ACHN (cell line): Measurements from ENCODE around the gene MAG.

ENCODE experiments used
- DNase-seq: peaks from one replicate; pipeline ENCODE4 v3.0.0-alpha.2; 2015
- in situ Hi-C: cut with HindIII; loops from 2 replicates; pipeline ENCODE4 v1.10.0; 2017; ENCODE audit warnings: low sequenced_read_pairs, low pct_ligation_motif_present, low pct_unique_long_range_greater_than_20kb

Gene MAG, protein sequence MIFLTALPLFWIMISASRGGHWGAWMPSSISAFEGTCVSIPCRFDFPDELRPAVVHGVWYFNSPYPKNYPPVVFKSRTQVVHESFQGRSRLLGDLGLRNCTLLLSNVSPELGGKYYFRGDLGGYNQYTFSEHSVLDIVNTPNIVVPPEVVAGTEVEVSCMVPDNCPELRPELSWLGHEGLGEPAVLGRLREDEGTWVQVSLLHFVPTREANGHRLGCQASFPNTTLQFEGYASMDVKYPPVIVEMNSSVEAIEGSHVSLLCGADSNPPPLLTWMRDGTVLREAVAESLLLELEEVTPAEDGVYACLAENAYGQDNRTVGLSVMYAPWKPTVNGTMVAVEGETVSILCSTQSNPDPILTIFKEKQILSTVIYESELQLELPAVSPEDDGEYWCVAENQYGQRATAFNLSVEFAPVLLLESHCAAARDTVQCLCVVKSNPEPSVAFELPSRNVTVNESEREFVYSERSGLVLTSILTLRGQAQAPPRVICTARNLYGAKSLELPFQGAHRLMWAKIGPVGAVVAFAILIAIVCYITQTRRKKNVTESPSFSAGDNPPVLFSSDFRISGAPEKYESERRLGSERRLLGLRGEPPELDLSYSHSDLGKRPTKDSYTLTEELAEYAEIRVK

DNA sequence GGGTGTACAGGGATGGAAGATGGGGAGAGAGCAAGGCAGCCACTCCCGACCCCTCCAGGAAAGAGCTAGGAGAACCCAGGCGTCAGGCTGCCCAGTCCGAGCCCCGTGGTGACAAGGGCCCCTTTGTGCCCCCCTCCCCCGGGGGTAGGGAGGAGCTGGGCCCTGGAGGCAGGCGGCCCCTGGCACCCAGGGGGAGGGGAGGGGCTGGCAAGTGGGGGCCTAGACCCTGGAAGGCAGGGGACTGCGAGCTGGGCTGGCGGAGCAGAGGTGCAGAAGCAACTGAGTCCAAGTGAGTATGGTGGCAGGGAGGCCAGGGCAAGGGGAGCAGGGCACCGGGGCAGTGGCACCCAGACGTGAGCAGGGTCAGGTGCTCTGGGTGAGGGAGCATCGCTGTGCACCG is at the start of gene MAG:
Gene MAG (plus strand): TSS at position 246 of the 400 bp plus-strand sequence. CDS start 3,248 bp downstream, outside the sequence.
- DNase-seq: no peak
- in situ Hi-C loops: no loop called here

DNA sequence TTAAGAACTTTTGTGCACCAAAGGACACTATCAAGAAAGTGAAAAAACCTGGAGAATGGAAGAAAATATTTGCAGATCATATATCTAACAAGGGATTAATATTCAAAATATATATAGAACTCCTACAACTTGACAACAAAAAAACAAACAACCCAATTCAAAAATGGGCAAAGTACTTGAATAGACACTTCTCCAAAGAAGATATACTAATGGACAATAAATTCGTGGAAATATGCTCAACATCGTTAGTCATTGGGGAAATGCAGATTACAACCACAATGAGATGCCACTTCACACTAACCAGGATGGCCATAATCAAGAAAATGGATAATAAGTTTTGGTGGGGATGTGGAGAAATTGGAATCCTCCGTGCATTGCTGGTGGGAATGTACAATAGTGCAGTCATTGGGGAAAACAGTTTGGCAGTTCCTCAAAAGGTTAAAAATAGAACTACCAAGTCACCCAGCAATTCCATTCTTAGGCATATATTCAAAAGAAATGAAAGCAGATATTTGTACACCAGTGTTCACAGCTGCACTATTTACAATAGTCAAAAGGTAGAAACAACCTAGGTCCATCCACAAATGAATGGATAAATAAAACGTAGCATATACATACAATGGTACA is 45.4 kb upstream of the MAG start:
- in situ Hi-C loops: no loop called here
- no peak for DNase-seq

DNA sequence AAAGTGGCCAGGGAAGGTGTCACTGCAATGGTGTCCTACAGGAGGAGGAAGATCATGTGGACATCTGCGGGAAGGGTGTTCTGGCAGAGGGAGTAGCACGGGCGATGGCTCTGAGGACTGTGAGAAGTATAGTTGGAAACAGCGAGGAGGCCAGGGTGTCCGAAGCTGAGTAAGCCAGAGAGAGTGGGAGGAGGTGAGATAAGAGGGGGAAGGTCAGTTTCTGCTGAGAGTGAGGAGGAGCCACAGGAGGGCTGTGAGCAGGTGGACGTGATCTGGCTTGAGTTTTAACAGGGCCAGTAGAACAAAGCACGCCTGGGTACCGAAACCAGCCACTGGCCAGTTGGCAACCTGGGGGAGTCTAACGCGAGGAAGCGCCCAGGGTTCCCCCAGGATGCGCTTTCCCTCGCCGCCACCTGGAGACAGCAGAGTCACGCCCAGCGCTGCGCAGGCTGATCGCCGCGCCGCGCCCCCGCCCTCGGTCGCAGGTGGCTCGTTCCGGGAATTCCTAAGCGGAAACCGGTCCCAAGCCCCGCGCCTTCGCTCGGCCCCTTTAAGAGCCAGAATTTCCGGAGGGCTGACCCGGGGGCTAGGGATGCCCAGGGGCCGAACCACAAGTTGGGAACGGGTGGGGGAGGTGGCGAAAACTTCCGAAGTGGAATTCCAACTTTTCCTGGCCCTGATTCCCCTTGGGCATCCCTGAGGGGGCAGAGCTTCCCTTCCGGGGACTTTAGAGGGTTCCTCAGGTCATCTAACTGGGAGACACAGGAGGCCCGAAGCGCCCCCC is 44.2 kb upstream of the MAG start:
- in situ Hi-C loops: no loop called here
- DNase-seq: peak; percentile 56

DNA sequence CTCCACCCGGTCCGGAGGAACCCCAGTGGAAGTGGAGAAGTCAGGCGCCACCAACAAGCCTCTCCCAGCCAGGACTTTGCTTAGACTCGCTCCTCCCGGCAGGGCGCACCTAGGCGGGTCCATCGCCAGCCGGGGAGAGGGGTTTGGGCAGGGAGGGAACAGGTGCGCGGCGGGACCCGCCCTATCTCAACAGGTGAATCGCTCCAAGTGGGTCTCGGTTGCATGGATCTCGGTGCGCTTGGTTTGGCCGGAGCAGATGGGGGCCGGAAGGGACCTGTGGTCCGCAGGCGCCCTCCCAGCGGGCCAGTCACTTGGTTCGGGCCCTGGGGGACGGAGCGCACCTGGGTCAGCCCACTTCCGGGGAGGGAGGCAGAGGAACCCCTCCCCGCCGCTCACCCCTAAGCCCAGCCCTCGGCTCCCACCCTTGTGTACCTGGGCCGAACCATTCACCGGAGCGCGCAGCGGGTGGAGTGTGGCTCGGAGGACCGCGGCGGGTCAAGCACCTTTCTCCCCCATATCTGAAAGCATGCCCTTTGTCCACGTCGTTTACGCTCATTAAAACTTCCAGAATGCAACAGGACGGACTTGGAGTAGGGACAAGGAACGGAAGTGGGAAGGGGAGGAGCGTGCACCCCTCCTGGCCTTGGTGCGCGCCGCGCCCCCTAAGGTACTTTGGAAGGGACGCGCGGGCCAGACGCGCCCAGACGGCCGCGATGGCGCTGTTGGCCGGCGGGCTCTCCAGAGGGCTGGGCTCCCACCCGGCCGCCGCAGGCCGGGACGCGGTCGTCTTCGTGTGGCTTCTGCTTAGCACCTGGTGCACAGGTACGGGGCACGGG is 43.4 kb upstream of the MAG start, which contains the start of gene LSR:
Gene LSR (plus strand): TSS at position 693 of the 836 bp plus-strand sequence. CDS start 21 bp downstream, at position 714.
- peak; percentile 44 for DNase-seq
- in situ Hi-C loops: no loop called here

DNA sequence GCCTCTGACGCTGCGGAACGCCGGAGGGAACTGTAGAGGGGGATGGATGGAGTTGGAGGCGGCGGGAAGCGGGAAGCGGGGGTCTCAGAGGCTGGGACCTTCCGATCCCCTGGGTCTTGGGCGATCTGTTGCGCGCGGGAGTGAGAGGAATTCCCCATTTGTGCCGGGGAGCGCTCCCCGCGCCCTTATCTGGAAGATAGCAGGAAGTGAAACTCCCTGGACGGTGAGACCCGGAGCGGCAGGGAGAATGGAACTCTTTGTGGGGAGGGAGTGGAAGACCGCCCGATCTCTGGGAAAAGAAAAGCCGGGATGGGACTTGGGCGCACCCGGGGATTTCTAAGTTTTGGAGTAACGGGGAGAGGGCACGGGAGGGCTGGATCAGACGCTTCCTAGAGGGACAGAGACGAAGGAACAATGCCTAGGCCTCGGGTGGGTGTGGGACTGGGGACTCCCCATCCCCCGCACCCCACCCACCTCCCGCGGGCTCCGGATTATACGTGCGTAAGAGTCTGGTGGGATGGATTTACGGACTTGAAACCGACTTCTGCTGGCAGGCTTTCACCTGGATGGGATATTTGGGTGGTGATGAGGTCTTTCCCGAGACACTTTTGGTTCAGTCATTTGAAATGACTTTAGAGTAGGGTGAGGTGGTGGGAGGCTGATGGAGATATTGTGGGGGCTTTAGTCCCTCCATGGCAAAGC is 42.7 kb upstream of the MAG start:
- DNase-seq: no peak
- in situ Hi-C loops: no loop called here

DNA sequence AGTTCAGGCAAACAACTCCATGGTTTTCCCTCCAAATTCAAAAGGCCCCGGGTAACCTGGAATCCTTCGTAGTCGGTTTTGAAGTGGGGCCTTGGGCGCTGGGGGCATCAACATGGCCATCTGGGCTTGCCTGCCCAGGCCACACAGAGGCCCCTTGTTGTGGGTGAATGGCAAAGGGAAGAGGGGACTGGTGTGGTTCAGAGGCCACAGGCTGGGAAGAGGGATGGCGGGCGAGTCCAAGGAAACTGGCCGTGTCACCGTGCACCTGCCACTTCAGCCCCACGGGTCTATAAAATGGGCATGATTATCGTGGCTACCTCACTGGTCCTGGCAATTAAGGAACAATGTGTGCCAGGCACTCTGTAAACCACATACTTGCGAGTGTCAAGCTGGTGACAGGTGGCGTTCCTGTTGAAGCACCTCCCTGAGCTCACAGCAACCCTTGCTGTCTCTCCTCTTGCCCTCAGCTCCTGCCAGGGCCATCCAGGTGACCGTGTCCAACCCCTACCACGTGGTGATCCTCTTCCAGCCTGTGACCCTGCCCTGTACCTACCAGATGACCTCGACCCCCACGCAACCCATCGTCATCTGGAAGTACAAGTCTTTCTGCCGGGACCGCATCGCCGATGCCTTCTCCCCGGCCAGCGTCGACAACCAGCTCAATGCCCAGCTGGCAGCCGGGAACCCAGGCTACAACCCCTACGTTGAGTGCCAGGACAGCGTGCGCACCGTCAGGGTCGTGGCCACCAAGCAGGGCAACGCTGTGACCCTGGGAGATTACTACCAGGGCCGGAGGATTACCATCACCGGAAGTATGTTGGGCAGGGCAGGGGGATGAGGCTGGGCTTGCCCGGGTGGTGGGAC is 41.9 kb upstream of the MAG start:
- in situ Hi-C loops: no loop called here
- no peak for DNase-seq

DNA sequence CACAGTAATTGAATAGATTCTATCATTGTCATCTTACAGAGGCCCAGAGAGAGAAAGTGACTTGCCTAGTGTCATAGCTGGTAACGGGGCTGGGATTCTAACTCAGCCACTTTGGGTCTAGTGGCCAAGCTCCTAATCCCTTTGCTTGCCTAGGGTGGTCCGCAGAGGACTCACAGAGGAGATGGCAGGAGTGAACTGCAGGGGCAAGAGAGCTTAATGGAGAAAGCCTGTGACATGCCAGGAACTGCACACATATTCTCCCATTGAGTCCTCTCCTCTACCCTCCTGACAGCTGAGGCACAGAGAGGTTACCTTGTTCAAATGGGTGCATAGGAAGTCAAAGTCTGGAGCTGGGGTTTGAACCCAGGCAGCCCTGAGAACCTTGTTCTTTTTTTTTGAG is 40.5 kb upstream of the MAG start:
- DNase-seq: no peak
- in situ Hi-C loops: no loop called here

DNA sequence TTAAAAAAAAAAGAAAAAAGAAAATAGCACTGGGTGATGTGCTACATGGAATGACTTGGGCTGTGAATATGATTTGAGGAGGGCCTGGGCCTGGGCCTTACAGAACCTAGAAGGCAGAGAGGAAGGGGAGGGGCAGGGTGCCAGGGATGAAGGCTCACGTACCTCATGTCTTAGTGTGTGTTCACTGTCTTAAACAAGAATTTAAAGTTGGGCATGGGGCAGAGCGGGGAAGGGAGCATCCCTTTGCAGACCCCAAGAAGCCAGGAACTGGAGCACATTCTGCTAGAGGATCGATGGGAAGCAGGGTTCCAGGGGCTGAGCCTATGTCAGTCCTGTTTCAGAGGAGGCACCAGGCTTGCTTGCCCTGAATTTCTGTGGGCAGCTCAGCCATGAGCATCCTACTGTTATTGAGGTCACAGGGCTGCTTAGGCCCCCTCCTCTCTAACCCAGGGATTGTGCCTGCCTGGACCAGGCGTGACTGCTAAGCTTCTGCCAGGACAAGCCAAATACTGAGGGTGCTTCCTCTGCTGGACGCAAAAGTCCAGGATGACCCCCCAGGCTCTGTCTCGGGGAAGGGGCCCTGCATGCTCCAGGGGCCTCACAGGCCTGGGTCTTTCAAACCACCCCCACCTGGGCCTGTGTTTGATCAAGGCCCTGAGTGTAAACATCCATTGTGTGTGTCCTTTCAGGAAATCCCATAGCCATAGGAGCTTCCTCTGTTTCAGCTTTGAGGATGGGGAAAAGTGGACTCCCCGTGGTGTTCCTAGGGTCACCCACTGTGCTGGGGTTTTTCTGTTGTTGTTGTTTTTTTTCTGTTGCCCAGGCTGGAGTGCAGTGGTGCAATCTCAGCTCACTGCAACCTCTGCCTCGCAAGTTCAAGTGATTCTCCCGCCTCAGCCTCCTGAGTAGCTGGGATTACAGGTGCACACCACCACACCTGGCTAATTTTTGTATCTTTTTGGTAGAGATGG is 38.4 kb upstream of the MAG start:
- in situ Hi-C loops: no loop called here
- DNase-seq: no peak

DNA sequence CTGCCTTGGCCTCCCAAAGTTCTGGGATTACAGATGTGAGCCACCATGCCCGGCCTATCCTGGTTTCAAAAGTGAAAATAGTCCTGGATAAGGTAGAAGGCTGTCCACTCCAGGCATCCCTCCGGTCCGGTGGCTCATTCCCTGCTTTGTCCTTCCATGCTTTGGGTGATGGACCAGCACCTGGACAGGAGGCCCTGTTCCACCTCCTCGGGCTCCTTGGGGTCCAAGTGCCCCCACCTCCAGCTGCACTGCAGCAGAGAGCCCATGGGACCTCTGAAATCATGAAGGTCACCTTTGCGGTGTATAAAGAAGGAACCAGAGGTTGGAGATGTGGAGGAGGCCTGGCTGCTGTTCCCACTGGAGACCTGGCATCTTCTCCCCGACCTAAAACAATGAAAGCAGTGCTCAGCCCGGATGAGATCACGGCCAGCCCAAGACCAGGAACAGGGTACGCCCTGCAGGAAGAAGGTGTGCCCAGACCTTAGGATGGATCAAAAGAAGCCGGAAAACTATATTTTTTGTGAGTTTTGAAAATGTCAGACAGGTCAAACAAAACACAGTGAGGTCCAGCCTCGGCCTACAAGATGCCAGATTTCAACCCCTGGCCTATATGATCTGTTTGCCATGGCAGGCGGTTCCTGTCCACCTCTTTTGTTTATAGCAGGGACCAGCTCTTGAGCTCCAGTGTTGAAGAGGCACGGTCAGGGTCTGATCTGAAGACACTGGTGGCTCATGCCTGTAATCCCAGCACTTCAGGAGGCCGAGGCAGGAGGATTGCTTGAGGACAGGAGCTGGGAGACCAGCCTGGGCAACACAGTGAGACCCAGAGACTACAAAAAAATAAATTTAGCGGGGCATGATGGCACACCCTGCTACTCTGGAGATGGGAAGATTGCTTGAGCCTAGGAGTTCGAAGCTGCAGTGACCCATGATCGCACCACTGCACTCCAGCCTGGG is 37.3 kb upstream of the MAG start:
- DNase-seq: no peak
- in situ Hi-C loops: no loop called here

DNA sequence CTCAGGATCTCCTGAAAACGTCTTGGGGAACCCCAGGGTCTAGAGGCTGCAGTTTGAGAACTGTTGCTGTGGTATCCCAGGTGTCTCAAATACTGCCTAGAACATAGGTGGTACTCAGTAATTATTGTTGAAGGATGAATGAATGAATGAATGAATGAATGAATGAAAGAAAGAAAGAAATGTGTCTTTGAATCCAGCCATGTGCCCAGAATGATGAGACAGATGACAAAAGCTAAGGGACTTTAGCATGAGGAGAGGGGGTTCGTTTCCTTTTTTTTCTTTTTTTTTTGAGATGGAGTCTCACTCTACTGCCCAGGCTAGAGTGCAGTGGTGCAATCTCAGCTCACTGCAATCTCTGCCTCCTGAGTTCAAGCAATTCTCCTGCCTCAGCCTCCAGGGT is 35.4 kb upstream of the MAG start:
- in situ Hi-C loops: no loop called here

DNA sequence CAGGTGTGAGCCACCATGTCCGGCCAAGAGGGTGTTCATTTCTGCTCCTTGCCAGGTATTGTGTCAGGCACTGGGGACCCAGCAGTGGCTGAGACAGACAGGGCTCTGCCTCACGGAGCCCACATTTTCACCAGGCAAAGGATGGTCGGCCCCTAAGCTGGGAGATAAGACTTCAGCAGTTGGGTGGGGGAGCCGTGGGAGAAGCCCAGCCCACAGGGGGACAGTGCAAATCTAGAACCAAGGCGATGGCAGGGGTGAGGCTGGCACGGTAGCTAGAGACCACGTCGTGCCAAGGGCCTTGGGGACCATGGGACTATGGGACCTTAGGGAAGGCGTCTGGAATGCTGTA is 34.9 kb upstream of the MAG start:
- in situ Hi-C loops: no loop called here
- no peak for DNase-seq

More for the DNA sequence above, 35.4 kb upstream of the MAG start:
- no peak for DNase-seq

DNA sequence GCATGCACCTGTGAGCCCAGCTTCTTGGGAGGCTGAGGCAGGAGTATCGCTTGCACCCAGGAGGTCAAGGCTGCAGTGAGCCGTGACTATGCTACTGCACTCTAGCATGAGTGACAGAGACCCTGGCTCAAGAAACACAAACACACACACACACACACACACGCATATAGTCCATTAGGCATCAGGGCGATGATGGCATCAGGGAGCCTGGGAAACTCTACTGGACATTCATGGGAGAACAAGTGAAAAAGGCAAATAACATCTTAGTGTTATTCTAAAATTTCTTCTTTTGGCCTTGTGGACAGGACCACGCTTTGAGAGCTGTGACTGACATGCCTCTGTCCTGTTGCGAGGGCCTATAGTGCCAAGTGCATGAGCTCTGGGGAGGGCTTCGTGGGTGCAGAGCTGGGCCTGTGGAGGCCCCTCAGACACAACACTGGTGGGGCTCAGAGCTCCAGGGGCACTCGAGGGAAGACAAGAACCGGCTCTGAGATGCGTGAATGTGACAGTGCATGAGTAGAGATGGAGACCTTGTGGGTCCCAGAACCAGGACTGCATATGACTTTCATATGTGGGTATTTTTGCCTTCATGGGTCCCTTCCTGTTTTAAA is 31.2 kb upstream of the MAG start:
- no peak for DNase-seq
- in situ Hi-C loops: no loop called here

DNA sequence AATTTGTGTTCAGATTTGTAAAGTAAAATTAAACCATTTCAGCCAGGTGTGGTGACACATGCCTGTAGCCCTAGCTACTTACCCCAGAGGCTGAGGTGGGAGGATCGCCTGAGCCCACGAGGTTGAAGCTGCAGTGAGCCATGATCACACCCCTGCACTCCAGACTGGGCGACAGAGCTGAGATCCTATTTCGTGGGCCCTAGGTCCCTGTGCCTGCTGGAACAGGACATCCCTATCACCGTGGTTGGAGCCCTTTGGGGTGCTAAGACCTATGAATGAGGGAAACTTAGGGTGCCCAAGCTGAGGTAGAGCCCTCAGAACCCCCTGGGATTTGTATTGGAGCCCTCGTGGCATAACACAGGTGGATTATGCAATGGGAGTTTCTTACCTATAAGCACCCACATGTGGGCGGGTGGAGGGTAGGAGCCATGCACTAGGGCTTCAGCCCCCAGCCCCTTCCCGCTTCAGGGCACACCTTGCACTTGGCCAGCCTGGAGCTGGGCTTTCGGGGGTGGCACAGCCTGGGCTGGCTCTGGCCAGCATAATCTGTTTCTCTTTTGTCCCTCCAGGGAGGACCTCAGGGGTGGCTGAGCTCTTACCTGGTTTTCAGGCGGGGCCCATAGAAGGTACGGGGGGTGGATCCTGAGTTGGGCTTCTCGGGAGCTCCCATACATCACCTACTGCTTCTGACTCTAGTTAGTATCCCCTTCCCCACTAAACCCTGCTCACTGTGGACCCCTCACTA is 30.4 kb upstream of the MAG start:
- no peak for DNase-seq
- in situ Hi-C loops: no loop called here
